Nephron progenitor cell (in vitro differentiated cells): ENCODE results near the gene CLDN1.

Experiments
- DNase-seq: peaks from one replicate; pipeline ENCODE4 v3.0.0; 2021
- H3K27ac Mint-ChIP-seq: 2 replicates; pipeline ENCODE4 v1.8.0; 2021; ENCODE audit warnings: mild to moderate bottlenecking, moderate library complexity, mixed read lengths
- H3K27me3 Mint-ChIP-seq: 2 replicates; pipeline ENCODE4 v1.8.0; 2021; ENCODE audit warnings: mild to moderate bottlenecking, low read depth, mixed read lengths; ENCODE audit not compliant: poor library complexity
- H3K36me3 Mint-ChIP-seq: 2 replicates; pipeline ENCODE4 v1.8.0; 2021; ENCODE audit warnings: low read depth, mixed read lengths
- H3K4me1 Mint-ChIP-seq: 2 replicates; pipeline ENCODE4 v1.8.0; 2021; ENCODE audit warnings: mixed read lengths
- H3K4me3 Mint-ChIP-seq: 2 replicates; pipeline ENCODE4 v1.8.0; 2021; ENCODE audit warnings: mild to moderate bottlenecking, moderate library complexity, mixed read lengths
- H3K9me3 Mint-ChIP-seq: 2 replicates; pipeline ENCODE4 v1.8.0; 2021; ENCODE audit warnings: mild to moderate bottlenecking, moderate library complexity, mixed read lengths
- TF ChIP-seq, protein P1 (sequence below): fragments of 200-600 bp; sonication (generic); IDR thresholded peaks from 2 replicates; pipeline ENCODE4 v1.5.0; 2021; ENCODE audit warnings: antibody characterized with exemption

Gene CLDN1, protein sequence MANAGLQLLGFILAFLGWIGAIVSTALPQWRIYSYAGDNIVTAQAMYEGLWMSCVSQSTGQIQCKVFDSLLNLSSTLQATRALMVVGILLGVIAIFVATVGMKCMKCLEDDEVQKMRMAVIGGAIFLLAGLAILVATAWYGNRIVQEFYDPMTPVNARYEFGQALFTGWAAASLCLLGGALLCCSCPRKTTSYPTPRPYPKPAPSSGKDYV

DNA sequence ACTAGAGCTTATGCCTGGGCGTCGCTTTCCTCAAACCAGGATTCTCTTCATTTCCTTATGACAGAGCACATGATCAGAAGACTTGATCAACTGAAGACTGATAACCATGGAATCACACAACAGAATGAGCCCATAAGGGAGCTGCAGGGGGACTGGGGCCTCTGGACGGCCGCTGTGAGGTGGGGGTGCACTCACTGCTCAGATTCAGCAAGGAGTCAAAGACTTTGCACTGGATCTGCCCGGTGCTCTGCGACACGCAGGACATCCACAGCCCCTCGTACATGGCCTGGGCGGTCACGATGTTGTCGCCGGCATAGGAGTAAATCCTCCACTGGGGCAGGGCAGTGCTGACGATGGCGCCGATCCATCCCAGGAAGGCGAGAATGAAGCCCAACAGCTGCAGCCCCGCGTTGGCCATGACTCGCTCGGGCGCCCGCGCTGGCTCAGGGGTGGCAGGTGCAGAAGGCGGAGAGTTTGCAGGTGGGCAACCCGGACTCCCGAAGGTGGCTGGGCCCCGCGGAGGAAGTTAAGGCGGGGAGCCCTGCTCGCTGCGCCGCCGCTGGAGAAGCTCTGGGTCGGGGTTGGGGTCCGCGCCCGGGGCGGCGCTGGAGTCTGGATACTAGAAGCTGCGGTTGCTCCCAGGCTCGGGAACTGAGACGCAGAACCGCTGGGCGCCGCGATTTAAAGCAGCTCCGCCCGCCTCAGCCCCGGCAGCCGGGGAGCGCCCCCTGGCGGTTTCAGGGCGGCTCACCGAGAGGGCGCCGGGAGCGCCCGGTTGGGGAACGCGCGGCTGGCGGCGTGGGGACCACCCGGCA is at the start of gene CLDN1:
Gene CLDN1, minus strand, starts transcription at position 658 of the 815 bp plus-strand sequence. Its CDS starts 240 bp downstream, at position 418.
- TF ChIP-seq, protein P1, sequence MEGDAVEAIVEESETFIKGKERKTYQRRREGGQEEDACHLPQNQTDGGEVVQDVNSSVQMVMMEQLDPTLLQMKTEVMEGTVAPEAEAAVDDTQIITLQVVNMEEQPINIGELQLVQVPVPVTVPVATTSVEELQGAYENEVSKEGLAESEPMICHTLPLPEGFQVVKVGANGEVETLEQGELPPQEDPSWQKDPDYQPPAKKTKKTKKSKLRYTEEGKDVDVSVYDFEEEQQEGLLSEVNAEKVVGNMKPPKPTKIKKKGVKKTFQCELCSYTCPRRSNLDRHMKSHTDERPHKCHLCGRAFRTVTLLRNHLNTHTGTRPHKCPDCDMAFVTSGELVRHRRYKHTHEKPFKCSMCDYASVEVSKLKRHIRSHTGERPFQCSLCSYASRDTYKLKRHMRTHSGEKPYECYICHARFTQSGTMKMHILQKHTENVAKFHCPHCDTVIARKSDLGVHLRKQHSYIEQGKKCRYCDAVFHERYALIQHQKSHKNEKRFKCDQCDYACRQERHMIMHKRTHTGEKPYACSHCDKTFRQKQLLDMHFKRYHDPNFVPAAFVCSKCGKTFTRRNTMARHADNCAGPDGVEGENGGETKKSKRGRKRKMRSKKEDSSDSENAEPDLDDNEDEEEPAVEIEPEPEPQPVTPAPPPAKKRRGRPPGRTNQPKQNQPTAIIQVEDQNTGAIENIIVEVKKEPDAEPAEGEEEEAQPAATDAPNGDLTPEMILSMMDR = peak; percentile 97
- peaks cover 51% of the 10 kb centered on the region for H3K27me3 Mint-ChIP-seq
- H3K36me3 Mint-ChIP-seq = no peaks in the 10 kb centered on the region
- no peaks in the 10 kb centered on the region for H3K9me3 Mint-ChIP-seq
- H3K4me3 Mint-ChIP-seq = peak within 1 kb of the TSS; percentile 87
- DNase-seq = peak; percentile 94
- H3K27ac Mint-ChIP-seq = no peak within 1 kb of the TSS
- H3K4me1 Mint-ChIP-seq = peaks cover 17% of the 10 kb centered on the region

DNA sequence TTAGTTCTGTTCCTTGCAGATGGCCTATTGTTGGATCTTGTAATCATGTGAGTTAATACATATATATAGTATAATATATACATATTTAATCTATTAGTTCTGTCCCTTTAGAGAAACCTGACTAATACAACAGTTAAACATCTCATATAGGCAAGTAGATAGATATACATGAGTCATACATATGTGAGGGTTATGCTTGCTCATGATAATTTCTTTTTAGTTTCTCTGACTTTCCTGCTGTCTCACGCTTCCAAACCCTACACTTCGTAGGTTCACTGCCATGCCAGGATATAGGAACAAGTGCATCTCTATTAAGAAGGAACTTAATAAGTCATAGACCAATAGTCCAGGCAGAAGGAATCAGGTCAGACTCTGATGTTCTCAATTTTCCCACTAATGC is 48.9 kb upstream of the CLDN1 start:
- H3K36me3 Mint-ChIP-seq = no peaks in the 10 kb centered on the region
- H3K27me3 Mint-ChIP-seq = no peaks in the 10 kb centered on the region
- TF ChIP-seq, protein P1 = no peak
- H3K4me1 Mint-ChIP-seq = peaks cover 24% of the 10 kb centered on the region
- no peak overlapping the region for H3K27ac Mint-ChIP-seq
- no peak for DNase-seq
- H3K4me3 Mint-ChIP-seq = no peak overlapping the region
- no peaks in the 10 kb centered on the region for H3K9me3 Mint-ChIP-seq

DNA sequence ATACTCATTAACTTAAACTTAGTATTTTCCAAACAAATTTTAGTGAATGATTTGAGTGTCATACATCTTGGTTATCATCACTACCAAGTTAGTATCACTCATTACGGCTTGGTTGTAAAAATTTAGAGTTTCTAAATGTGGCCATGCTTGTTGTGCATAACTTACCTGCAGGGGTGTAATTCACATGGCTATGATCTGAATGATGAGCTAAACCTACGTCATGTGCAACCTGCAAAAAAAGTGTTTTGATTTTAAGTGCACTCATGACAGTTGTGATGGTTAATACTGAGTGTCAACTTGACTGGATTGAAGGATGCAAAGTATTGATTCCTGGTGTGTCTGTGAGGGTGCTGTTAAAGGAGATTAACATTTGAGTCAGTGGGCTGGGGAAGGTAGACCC is 48.1 kb upstream of the CLDN1 start:
- H3K4me3 Mint-ChIP-seq = no peak overlapping the region
- no peaks in the 10 kb centered on the region for H3K27me3 Mint-ChIP-seq
- no peak overlapping the region for H3K27ac Mint-ChIP-seq
- no peak for DNase-seq
- no peaks in the 10 kb centered on the region for H3K36me3 Mint-ChIP-seq
- peaks cover 26% of the 10 kb centered on the region for H3K4me1 Mint-ChIP-seq
- no peaks in the 10 kb centered on the region for H3K9me3 Mint-ChIP-seq
- TF ChIP-seq, protein P1 = no peak

DNA sequence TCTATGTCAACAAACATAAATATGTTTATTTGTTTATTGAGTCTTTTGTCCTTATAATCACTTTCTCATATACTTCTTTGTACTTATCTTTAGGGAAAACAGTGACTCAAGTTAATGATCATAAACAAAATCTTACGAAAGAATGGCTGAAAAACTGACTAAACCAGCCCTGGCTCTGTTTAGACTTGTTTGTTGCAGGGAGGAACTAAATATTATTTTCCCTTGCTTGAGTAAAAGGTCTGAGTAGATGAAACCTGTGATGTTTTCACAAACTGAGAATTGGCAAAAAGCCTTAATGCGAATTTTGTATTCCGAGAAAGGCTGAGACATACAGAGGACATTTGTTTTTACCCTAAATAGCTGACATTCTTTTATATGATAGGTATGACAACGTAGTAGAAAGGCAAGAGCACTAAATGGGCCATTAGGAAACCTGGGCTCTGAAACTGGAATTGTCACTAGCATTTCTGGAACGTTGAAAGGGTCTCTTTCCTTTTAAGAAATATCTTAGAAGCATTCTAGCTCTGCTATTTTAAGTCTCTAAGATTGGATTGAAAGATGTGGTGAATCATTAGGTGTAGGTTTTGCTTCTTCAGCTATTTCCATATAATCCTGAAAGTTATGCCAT is 47.5 kb upstream of the CLDN1 start:
- no peaks in the 10 kb centered on the region for H3K36me3 Mint-ChIP-seq
- no peak overlapping the region for H3K4me3 Mint-ChIP-seq
- no peaks in the 10 kb centered on the region for H3K9me3 Mint-ChIP-seq
- H3K27ac Mint-ChIP-seq = no peak overlapping the region
- no peak for DNase-seq
- peaks cover 26% of the 10 kb centered on the region for H3K4me1 Mint-ChIP-seq
- H3K27me3 Mint-ChIP-seq = no peaks in the 10 kb centered on the region
- TF ChIP-seq, protein P1 = no peak

DNA sequence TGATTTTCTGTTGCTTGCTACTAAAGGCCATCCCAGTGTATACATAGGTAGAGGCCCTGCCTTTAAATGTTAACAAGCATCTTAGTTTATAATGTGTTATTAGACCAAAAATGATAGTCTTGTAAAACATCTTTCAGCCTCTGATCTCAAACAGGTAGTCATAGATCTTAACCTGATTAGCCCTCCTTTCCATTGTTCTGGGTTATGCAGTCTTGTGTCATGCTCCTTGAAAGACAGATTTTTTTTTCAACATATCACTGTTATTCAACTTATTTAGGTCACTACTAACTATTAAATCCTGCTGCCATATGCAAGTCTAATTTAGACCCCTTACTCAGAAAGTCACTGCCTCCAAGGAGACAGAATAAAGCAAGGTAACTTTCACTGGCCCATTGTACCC is 46.6 kb upstream of the CLDN1 start:
- no peaks in the 10 kb centered on the region for H3K27me3 Mint-ChIP-seq
- H3K9me3 Mint-ChIP-seq = no peaks in the 10 kb centered on the region
- no peaks in the 10 kb centered on the region for H3K36me3 Mint-ChIP-seq
- H3K27ac Mint-ChIP-seq = no peak overlapping the region
- DNase-seq = no peak
- TF ChIP-seq, protein P1 = no peak
- peaks cover 22% of the 10 kb centered on the region for H3K4me1 Mint-ChIP-seq
- H3K4me3 Mint-ChIP-seq = no peak overlapping the region
